Activated CD8-positive, alpha-beta memory T cell treated with anti-CD3 and anti-CD28 coated beads for 36 hours (primary cell): Measurements from ENCODE around the gene PITPNB. TPM values are rescaled to one million over a fixed set of nuclear protein-coding genes. Genes with fewer than 3 reads are reported as not detected.

Source experiments
- CTCF ChIA-PET: fragments of 350-600 bp; sonication (Branson Sonifier 250); formaldehyde crosslinking; loops from one replicate; lab custom pipeline; 2021; ENCODE audit warnings: antibody characterized with exemption; lab: Charles Lee
- POLR2A ChIA-PET: fragments of 350-600 bp; sonication (Branson Sonifier 250); formaldehyde crosslinking; loops from one replicate; lab custom pipeline; 2021; ENCODE audit warnings: antibody characterized with exemption; lab: Charles Lee
- total RNA-seq, 2 experiments: library from RNA; stranded (reverse); gene quantifications; one replicate each; pipeline ENCODE4 v1.2.3, GENCODE V29; 2021

The PITPNB gene
- total RNA-seq, 2 experiments from 2014 or later = 150 to 153 TPM

DNA sequence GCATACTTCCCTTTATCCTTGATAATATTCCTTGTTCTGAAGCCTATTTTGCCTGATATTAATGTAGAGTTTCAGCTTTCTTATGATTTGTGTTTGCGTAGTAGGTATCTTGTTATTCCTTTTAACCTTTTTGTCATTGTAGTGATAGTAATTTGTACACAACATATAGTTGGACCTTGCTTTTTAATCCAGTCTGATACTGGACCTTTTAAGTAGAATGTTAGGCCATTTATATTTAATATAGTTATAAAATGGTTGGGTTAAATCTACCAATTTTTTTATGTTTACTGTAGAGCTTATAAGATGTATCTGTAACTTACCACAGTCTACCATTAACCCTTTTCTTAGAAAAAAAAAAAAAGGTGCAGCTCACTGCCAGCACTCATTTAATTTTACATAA lies 8.6 kb upstream of the PITPNB start:
- ChIA-PET CTCF (no interaction called here), POLR2A (no interaction called here)

DNA sequence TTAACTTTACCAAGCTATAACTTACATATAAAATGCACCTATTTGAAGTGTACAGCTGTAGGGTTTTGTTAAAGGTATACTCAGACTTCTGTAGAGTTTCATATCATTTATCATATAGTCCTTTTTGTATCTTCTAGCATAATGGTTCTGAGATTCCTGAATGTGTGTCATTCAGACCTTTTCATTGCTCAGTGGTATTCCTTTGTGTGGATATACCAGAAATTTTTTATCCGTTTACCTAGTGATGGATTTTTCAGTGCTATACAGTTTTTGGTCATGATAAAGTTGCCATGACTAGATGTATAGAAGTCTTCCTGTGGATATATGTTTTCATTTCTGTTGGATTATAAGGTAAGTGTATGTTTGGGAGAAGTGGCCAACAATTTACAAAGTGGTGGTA lies 6.3 kb upstream of the PITPNB start:
- ChIA-PET POLR2A (no interaction called here), CTCF (no interaction called here)

DNA sequence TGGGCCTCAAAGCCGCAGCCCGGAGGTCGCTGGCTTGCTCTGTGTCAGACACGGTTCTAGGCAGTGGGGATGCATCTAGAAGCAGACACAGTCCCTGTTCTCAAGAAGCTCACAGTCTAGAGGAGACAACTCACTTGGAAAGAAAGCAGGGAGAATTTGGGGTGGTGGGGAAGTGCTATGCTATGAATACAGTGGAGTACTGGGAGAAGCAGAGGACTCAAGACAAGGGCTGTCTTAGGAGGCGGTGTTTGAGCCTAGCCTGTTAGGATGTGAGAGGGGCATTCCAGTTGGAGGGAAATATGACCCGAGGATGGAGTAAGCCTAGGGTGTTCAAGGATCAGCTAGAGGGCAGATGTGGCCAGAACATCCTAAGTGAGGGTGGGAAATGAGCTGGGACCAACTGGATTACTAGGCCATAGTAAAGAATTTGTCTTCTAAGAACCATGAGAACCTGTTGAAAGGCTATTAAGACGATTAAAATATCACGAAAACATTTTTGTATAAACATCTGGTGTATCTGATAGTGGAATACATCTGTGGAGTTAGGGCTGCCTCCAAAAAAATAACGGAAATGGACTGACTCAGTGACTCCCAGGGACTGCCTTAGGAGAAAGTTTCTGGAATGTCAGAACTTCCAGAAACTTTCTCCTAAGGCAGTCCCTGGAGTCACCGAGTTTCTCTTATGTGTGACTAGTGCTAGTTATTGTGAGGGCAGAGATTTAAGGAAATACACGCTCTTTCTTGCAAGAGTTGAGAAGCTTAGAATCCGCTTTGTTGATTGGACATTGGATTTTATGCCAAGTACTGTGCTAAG lies 1.1 kb upstream of the PITPNB start:
- ChIA-PET POLR2A (interaction anchor here (0.7 to 1.5 kb wide), 3 partner anchors 16 to 880 kb away, joined by 3 to 4 read pairs (median 3); partner anchors contain the start of gene XBP1), CTCF (interaction anchor here (0.5 to 1.7 kb wide), 3 partner anchors 26 to 99 kb away, joined by 3 read pairs; no protein-coding TSS in a partner anchor)

DNA sequence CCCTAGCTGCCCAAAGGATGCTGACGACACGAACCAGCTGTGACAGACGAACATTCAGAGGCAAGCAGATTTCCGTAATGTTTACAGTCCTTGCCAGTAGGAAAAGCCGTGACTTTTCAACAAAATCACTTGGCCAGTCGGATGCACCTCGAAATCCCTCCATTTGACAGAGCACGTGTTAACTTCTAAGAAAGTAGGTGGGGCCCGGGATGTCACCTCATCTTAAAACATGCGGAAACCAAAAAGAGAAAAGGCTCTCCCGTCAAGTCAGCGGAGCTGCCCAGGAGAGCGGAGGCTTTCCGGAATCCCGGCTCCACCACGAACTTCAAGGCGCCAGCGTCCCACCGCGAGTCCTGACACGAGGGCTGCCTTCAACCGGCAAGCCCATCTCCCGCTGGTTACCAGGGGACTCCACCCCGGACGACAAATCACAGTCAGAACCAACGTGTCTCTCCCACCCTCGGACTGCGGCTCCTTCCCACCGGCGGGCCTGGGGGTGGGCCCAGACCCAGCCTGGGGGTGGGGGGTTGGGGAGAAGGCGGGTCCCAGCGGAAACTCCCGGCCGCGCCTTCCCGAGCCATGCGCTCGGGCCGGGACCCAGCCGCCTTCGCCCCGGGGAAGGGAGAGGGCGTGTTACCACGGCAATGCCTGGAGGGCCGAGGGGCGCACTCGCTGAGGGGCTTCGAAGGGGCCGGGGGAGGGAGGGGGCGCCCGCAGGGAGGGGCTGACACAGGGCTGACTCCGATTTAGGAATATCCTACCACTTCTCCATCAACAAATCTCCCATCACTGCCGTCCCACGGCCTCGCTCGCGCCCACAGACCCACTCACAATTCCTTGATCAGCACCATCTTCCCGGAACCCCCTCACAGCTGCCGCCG lies 475 bp downstream of the PITPNB start:
- POLR2A ChIA-PET = interaction anchor here (0.8 to 1.5 kb wide), 4 partner anchors 16 to 881 kb away, joined by 3 to 4 read pairs (median 3); partner anchors contain the start of gene XBP1
- CTCF ChIA-PET = interaction anchor here (0.6 to 1.7 kb wide), 5 partner anchors 30 to 826 kb away, joined by 3 to 6 read pairs (median 3); no protein-coding TSS in a partner anchor

DNA sequence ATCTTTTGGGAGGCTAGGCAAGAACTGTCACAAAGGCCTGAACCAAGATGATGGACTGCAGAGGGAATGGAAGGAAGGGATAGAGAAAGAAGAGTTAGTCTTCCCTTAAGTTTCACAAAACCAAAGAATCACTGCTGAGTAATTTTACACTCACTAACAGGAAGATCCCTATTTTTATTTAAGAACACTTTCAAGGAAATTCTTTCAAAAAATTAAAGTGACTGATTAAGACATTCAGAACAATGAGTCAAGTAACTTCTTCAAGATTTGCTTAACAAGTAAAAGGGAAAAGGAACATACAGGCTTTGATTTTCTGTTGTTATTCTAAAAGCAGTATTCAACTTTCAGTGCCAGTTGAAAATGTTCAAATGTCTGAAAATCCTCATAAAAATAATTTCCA lies 3.1 kb downstream of the PITPNB start:
- CTCF ChIA-PET = interaction anchor here (1.1 kb wide), 1 partner anchor 15 kb away, joined by 3 read pairs; no protein-coding TSS in a partner anchor
- POLR2A ChIA-PET = no interaction called here

DNA sequence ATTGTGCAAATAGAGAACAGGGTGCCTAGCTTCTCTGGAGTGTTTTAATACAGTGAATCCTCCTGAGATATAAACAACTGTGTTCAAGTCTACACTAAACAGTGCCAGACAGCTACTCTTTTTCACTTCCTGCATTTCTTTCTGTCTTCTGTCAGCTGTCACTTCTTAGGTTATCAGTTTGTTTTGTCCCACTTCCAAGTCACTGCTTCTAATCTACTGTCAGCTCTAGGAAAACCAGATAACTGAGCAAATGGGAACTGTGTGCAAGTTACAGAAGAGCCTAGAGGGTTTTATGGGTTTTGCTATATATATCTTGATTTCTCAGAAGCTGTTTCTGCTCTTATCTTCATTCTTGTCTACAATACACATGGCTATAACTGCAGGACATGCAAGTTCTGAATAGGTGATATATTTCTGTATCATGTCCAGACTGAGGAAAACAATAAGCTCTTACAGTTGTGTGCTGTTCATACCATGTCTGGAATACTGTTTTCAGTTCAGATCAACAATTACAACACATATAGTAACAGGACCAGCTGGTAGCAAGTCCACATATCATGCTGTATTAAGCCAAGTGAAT lies 5.8 kb downstream of the PITPNB start:
- CTCF ChIA-PET = interaction anchor here (1.3 to 1.6 kb wide), 3 partner anchors 25 to 32 kb away, joined by 5 to 8 read pairs (median 6); no protein-coding TSS in a partner anchor
- POLR2A ChIA-PET = interaction anchor here (0.7 kb wide), 1 partner anchor 18 kb away, joined by 4 read pairs; no protein-coding TSS in a partner anchor

DNA sequence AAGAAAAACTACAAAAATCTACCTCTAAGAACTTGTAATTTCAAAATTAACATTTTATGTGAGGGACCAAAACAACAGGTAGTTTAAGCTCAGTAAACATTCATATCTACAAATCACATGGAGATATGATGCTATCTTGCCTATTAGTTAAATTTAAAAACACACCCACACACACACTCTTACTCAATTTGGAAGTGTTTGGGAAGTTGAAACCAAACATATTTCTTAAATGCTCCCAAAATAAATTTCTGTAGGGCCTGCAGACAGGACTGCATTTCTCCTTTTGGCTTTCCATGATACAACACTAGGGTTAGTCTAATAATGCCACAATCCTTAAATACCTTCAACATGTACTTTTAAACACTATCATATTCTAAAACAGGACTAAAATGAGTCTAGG lies 7.0 kb downstream of the PITPNB start:
- ChIA-PET CTCF (interaction anchor here (0.6 kb wide), 1 partner anchor 693 kb away, joined by 3 read pairs; no protein-coding TSS in a partner anchor), POLR2A (no interaction called here)

DNA sequence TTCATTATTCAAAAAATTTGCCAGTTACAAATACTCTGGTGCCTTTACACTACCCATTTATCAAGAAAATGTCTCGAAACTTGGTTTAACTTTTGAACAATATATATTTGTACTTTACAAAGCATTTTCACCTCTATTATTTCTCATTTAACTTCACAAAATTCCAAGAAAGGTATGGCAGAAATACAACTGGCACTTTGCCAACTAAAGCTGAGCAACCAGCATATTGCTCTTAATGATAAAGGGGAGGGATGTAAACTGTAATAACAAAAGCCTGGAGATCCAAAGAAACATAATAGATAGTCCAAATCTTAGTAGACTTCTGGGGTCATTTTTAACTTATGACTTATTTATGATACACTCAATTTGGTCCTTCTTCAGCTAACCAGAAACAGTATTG lies 7.7 kb downstream of the PITPNB start:
- CTCF ChIA-PET = no interaction called here
- POLR2A ChIA-PET = no interaction called here

DNA sequence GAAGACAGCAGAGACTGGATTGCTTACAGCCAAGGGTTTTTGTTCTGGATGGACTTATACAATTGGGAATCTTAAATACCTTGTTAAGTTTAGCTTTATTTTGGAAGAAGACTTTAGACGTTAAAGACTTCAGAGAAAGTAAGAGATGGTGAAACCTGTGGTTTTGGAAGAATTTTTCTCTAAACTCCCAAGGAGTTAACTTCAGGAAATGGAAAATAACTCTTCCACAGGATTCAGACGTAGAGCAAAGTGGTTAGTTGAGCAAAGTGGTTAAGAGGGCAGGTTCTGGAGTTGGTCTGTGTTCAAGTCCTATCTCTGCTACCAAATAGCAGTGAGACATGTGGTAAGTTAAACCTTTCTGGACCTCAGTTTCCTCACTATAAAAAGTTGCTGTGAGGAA lies 12.8 kb downstream of the PITPNB start:
- CTCF ChIA-PET = no interaction called here
- POLR2A ChIA-PET = interaction anchor here (0.6 kb wide), 1 partner anchor 13 kb away, joined by 6 read pairs; no protein-coding TSS in a partner anchor

DNA sequence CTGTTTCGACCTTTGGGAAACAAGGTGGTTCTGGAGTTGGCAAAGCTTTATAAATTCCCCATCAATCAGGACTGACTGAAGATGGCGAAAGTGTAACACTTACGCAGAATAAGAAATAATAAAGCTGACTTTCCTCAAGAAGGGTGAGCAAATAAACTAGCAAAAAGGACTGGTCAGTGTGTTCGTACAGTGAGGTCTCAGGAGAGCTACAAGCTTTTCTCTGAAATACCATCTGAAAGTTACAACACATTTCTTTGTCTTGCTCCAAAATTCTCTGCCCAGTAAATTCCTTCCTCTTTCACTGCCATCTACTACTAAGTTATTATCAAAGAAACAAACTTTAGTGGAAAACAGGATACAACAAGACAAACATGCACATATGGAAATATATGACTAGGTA lies 13.4 kb downstream of the PITPNB start:
- CTCF ChIA-PET = no interaction called here

DNA sequence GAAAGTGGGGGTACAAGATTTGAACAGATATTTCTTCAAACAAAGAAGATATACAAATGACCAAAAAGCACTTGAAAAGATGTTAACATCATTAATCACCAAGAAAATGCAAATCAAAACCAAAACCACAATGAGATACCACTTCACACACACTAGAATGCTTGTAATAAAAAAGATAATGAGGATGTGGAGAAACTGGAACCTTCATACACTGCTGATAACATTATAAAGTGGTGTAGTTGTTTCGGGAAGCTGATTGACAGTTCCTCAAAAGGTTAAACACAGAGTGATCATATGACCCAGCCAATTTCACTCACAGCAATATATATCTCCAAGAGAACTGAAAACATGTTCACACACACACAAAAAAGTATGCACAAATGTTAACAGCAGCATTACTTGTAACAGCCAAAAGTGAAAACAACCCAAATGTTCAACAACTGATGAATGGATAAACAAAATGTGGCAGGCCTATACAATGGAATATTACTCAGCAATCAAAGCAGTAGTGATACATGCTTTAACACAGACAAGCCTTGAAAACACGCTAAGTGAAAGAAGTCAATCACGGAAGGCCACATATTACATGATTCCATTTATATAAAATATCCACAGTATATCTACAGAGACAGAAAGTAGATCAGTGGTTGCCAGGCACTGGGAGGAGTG lies 15.1 kb downstream of the PITPNB start:
- POLR2A ChIA-PET = interaction anchor here (0.7 kb wide), 1 partner anchor 1611 kb away, joined by 6 read pairs; no protein-coding TSS in a partner anchor
- CTCF ChIA-PET = no interaction called here

More for the DNA sequence above, 13.4 kb downstream of the PITPNB start:
- POLR2A ChIA-PET = interaction anchor here (0.6 kb wide), 1 partner anchor 12 kb away, joined by 6 read pairs; no protein-coding TSS in a partner anchor

DNA sequence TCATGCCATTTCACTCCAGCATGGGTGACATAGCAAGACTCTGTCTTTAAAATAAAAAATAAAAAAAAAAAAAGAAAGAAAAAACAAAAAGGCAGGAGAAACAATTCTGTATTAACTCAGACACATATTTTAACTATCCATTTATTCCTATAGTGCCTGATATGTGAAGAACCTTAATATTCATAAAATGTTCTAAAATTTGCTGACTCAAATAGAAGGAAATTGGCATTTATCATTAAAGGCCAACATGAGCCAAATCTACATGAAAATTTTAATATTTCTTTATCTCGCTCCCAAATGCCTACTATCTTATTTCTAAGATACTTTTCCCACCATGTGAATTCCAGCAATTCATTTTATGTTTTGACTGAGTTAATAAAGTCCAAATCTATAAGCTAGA lies 18.9 kb downstream of the PITPNB start:
- ChIA-PET CTCF (no interaction called here), POLR2A (no interaction called here)

DNA sequence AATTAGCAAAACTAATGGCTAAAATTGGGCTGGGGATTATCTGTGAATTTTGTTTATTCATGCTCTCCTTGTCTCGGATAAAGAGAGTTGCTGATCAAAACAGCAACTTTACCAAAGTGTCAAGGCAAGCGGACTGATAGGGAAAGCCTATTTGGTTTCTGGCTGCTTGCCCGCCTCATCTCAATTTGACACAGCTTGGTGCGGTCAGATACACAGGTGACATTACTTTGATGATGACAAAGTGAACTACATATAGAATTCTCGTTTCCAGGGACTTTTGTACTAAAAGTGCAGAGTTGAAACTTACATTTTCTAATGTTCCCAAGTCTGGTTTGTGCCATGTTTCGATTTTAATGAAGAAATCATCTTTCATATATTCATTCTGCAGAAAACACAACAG lies 22.8 kb downstream of the PITPNB start:
- CTCF ChIA-PET = no interaction called here
- POLR2A ChIA-PET = no interaction called here

DNA sequence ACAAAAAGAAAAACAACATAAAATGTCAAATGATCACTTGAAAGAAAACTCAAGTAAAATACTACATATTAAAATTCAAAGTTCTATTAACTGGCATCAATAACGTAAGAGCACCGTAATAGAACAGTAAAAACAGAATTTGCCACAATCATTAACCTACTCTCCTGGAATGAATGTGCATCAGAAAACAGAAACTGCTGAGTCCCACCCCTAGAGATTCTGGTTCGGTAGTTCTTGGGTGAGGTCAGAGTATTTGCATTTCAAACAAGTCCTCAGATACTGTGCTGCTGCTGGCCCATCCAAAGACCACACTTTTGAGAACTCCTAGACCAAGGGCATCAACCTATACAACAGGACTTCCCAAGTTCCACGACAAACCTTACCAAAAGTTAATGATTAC lies 23.5 kb downstream of the PITPNB start:
- CTCF ChIA-PET = no interaction called here
- POLR2A ChIA-PET = interaction anchor here (0.6 kb wide), 1 partner anchor 17 kb away, joined by 4 read pairs; no protein-coding TSS in a partner anchor

DNA sequence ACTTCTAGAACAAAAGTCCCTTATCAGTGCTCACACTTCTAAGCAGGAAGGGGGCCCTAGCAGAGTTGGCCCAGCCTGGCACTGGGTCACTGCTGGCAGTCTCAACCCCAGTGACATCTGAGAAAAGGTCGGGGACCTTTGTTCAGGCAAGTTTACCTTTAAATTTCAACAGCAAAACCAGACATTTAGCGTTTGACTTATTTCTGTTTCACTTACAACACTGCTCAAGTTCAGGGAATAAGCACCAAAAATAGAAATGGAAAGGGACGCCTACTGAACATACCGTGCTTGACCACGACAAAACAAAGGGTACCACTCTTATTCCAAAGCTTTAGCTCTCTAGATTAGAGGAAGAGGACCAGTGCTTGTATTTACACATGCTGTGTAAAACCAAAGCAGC lies 26.2 kb downstream of the PITPNB start:
- POLR2A ChIA-PET = no interaction called here
- CTCF ChIA-PET = no interaction called here

DNA sequence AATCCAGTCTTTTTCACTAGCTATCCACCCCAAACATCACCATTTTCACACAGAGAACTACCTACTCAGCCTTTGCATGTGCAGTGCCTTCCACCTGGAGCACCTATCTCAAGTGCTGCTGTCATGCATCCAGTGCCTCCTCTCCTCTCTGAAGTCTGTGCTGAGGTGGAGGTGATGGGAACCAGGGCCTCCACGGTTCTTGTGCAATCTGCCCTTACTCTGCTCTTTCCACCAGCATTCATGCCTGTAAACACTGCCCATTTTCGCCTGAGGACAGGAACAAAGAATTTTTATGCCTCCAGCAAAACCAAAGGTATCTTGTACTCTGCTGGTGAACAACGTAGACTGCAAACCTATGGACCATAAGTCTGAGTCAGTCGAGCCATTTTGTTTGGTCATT lies 27.0 kb downstream of the PITPNB start:
- CTCF ChIA-PET = no interaction called here
- POLR2A ChIA-PET = no interaction called here

DNA sequence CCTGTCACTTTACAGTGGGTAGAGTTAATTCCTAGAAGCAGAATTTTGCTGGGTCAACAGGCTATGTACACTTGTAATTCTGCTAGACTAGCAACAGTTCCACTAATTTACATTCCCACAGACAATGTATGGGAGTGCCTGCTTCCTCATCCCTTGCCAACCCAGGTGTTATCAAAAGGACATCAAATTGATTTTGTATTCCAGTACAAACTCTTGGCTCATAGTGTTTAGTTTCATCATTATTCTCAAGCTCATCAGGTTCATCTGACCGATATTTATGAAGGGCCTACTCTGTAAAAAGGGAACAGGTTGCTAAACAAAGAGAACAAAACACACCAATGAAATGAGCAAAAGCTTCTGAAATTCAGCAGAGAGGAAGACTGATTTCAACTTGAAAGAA lies 30.7 kb downstream of the PITPNB start:
- POLR2A ChIA-PET = no interaction called here

DNA sequence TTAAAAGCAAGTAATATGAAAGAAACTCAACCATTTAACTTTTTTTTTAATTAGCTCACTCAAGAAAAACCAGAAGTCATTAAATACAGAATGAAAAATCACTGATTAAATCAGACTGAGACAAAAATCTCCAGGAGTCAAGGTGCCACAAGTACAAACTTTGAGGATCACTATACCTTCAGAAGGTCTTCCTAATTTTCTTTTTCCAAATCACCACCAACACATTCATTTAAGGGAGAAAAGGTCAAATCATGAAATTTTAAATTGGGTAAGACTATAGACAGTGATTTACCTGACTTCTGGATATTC lies 32.3 kb downstream of the PITPNB start:
- ChIA-PET CTCF (interaction anchor here (1.3 to 1.6 kb wide), 3 partner anchors 9 to 32 kb away, joined by 4 to 8 read pairs (median 6); partner anchors contain the start of gene PITPNB), POLR2A (interaction anchor here (1.2 kb wide), 1 partner anchor 32 kb away, joined by 3 read pairs; the partner anchor contains the start of gene PITPNB)

More for the DNA sequence above, 30.7 kb downstream of the PITPNB start:
- CTCF ChIA-PET = interaction anchor here (0.8 to 1.3 kb wide), 3 partner anchors 25 to 34 kb away, joined by 3 to 5 read pairs (median 4); partner anchors contain the start of gene PITPNB
